OCI-LY1 (cell line): ENCODE results near the gene FAAP100.

ENCODE experiments used
- H2AFZ ChIP-seq: fragments of 200-600 bp; sonication (generic), shearing (Covaris generic); 2 replicates; pipeline ENCODE4 v1.6.0; 2014; ENCODE audit warnings: antibody characterized with exemption, mild to moderate bottlenecking, low read length
- H3F3A ChIP-seq: fragments of 200-600 bp; sonication (generic), shearing (Covaris generic); 2 replicates; pipeline ENCODE4 v1.6.0; 2014; ENCODE audit warnings: mild to moderate bottlenecking, antibody characterized with exemption, low read length, moderate library complexity; ENCODE audit not compliant: insufficient read depth
- H3K27ac ChIP-seq: fragments of 200-600 bp; sonication (generic); 2 replicates; pipeline ENCODE4 v1.5.1; 2014; ENCODE audit warnings: low read length, mixed run types, mild to moderate bottlenecking, low read depth; ENCODE audit not compliant: poor library complexity, severe bottlenecking
- H3K27me3 ChIP-seq: fragments of 200-600 bp; sonication (generic); 2 replicates; pipeline ENCODE4 v1.6.0; 2014; ENCODE audit warnings: antibody characterized with exemption, mild to moderate bottlenecking, low read length, moderate library complexity; ENCODE audit not compliant: insufficient read depth
- H3K36me3 ChIP-seq: fragments of 200-600 bp; sonication (generic); 2 replicates; pipeline ENCODE4 v1.6.1; 2014; ENCODE audit warnings: mild to moderate bottlenecking, antibody characterized with exemption, low read length, moderate library complexity, mixed read lengths; ENCODE audit not compliant: insufficient read depth
- H3K4me1 ChIP-seq: fragments of 200-600 bp; sonication (generic); 2 replicates; pipeline ENCODE4 v1.5.1; 2014; ENCODE audit warnings: mild to moderate bottlenecking, low read length, moderate library complexity; ENCODE audit not compliant: insufficient read depth, severe bottlenecking
- H3K4me2 ChIP-seq: fragments of 200-600 bp; sonication (generic), shearing (Covaris generic); 2 replicates; pipeline ENCODE4 v1.6.1; 2014; ENCODE audit warnings: low read length
- H3K4me3 ChIP-seq: fragments of 200-600 bp; sonication (generic); 2 replicates; pipeline ENCODE4 v1.5.1; 2014; ENCODE audit warnings: low read length, low read depth, mild to moderate bottlenecking, mixed read lengths; ENCODE audit not compliant: poor library complexity, severe bottlenecking
- H3K79me2 ChIP-seq: fragments of 200-600 bp; shearing (Covaris generic); 2 replicates; pipeline ENCODE4 v1.6.1; 2016; ENCODE audit warnings: mixed run types, low read length, mixed read lengths; ENCODE audit not compliant: insufficient read depth
- H3K9ac ChIP-seq: fragments of 200-600 bp; sonication (generic), shearing (Covaris generic); 2 replicates; pipeline ENCODE4 v1.6.1; 2014; ENCODE audit warnings: mild to moderate bottlenecking, low read length, mixed read lengths
- H3K9me2 ChIP-seq: fragments of 200-600 bp; sonication (generic), shearing (Covaris generic); 2 replicates; pipeline ENCODE4 v1.6.1; 2014; ENCODE audit warnings: low read depth, mild to moderate bottlenecking, low read length, mixed read lengths
- H3K9me3 ChIP-seq: fragments of 200-600 bp; shearing (Covaris generic); 2 replicates; pipeline ENCODE4 v1.6.1; 2014; ENCODE audit warnings: low read length, mixed read lengths
- H4K20me1 ChIP-seq: fragments of 200-600 bp; sonication (generic), shearing (Covaris generic); 2 replicates; pipeline ENCODE4 v1.6.0; 2016; ENCODE audit warnings: mild to moderate bottlenecking, low read length; ENCODE audit not compliant: insufficient read depth
- EZH2 ChIP-seq: fragments of 200-600 bp; sonication (generic), shearing (Covaris generic); IDR thresholded peaks from 2 replicates; pipeline ENCODE4 v1.8.0; 2017; ENCODE audit warnings: borderline replicate concordance, mixed run types, mild to moderate bottlenecking, antibody characterized with exemption, low read length, moderate library complexity, mixed read lengths
- TF ChIP-seq, protein P1 (sequence below): fragments of 200-600 bp; sonication (generic), shearing (Covaris generic); IDR thresholded peaks from 2 replicates; pipeline ENCODE4 v1.5.1; 2017; ENCODE audit warnings: mild to moderate bottlenecking, antibody characterized with exemption, low read length, moderate library complexity, mixed read lengths

Gene FAAP100

DNA sequence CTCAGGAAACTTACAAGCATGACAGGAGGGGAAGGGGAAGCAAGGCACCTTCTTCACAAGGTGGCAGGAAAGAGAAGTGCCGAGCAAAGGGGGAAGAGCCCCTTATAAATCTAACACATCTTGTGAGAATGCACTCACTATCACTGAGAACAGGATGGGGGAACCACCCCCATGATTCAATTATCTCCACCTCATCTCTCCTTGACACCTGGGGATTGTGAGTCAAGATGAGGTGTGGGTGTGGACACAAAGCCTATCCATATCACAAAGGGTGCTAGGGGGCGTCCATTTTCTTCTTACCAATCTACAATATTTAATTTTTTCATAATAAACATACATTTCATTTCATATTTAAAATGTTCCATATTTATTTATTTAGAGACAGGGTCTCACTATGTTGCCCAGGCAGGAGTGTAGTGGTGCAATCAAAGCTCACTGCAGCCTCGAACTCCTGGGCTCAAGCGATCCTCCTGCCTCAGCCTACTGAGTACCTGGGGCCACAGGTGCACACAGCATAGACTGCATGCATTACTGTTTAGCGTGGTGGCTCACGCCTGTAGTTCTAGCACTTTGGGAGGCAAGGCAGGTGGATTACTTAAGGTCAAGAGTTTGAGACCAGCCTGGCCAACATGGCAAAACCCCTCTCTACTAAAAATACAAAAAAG is 26.5 kb upstream of the FAAP100 start:
- Histone ChIP-seq H3K79me2 (no peaks in the 10 kb centered on the region), H3K27ac (no peak overlapping the region), H3K4me1 (no peaks in the 10 kb centered on the region), H3K4me2 (no peak overlapping the region), H3K9me3 (no peaks in the 10 kb centered on the region), H3K9me2 (no peaks in the 10 kb centered on the region), H3K9ac (no peak overlapping the region), H4K20me1 (no peaks in the 10 kb centered on the region), H3K36me3 (peaks cover 90% of the 10 kb centered on the region), H3K27me3 (no peaks in the 10 kb centered on the region), H3F3A (no peaks in the 10 kb centered on the region), H2AFZ (no peak overlapping the region), H3K4me3 (no peak overlapping the region)
- no peak for TF ChIP-seq EZH2
- TF ChIP-seq, protein P1, sequence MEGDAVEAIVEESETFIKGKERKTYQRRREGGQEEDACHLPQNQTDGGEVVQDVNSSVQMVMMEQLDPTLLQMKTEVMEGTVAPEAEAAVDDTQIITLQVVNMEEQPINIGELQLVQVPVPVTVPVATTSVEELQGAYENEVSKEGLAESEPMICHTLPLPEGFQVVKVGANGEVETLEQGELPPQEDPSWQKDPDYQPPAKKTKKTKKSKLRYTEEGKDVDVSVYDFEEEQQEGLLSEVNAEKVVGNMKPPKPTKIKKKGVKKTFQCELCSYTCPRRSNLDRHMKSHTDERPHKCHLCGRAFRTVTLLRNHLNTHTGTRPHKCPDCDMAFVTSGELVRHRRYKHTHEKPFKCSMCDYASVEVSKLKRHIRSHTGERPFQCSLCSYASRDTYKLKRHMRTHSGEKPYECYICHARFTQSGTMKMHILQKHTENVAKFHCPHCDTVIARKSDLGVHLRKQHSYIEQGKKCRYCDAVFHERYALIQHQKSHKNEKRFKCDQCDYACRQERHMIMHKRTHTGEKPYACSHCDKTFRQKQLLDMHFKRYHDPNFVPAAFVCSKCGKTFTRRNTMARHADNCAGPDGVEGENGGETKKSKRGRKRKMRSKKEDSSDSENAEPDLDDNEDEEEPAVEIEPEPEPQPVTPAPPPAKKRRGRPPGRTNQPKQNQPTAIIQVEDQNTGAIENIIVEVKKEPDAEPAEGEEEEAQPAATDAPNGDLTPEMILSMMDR: no peak

- Histone ChIP-seq H3K9me3 (no peaks in the 10 kb centered on the region), H3K36me3 (peaks cover 85% of the 10 kb centered on the region), H4K20me1 (no peaks in the 10 kb centered on the region)
These were observed 25.9 kb upstream of the FAAP100 start for GRCh38 chr17:81578038-81578441.

GRCh38 chr17:81577278-81578000 is 25.3 kb upstream of the FAAP100 start:
- H3K4me3 ChIP-seq: no peak overlapping the region
- TF ChIP-seq EZH2: no peak
- TF ChIP-seq, protein P1: no peak
- no peaks in the 10 kb centered on the region for H3F3A ChIP-seq
- no peak overlapping the region for H3K4me2 ChIP-seq
- no peaks in the 10 kb centered on the region for H3K79me2 ChIP-seq
- no peaks in the 10 kb centered on the region for H3K27me3 ChIP-seq
- H3K4me1 ChIP-seq: no peaks in the 10 kb centered on the region
- no peak overlapping the region for H2AFZ ChIP-seq
- H3K27ac ChIP-seq: no peak overlapping the region
- H4K20me1 ChIP-seq: no peaks in the 10 kb centered on the region
- no peaks in the 10 kb centered on the region for H3K9me2 ChIP-seq
- no peaks in the 10 kb centered on the region for H3K9me3 ChIP-seq
- H3K9ac ChIP-seq: no peak overlapping the region
- H3K36me3 ChIP-seq: peaks cover 84% of the 10 kb centered on the region

More at GRCh38 chr17:81578038-81578441, 25.9 kb upstream of the FAAP100 start:
- no peaks in the 10 kb centered on the region for H3K4me1 ChIP-seq
- TF ChIP-seq EZH2: no peak
- H3K9me2 ChIP-seq: no peaks in the 10 kb centered on the region
- H3K4me2 ChIP-seq: no peak overlapping the region
- H3K79me2 ChIP-seq: no peaks in the 10 kb centered on the region
- H2AFZ ChIP-seq: no peak overlapping the region
- no peak overlapping the region for H3K4me3 ChIP-seq
- H3F3A ChIP-seq: no peaks in the 10 kb centered on the region
- no peaks in the 10 kb centered on the region for H3K27me3 ChIP-seq
- H3K27ac ChIP-seq: no peak overlapping the region
- H3K9ac ChIP-seq: no peak overlapping the region
